Measurements from ENCODE around the gene TMPRSS15.

Gene TMPRSS15

GRCh38 chr21:18382141-18382540 lies 21.4 kb downstream of the TMPRSS15 start:
- TF ChIP-seq CTCF (IDR thresholded peaks at IDR 0.05; ENCODE audit: insufficient read depth, low read depth, low read length, missing control alignments) = no peak
- DNase-seq (ENCODE audit: low read depth) = no peak
- H3K4me3 ChIP-seq (ENCODE audit: low read depth, low read length) = no peak overlapping the region

GRCh38 chr21:18373606-18374005 lies 30.0 kb downstream of the TMPRSS15 start:
- no peak for DNase-seq (ENCODE audit: low read depth)
- no peak for TF ChIP-seq CTCF (IDR thresholded peaks at IDR 0.05; ENCODE audit: insufficient read depth, low read depth, low read length, missing control alignments)
- no peak overlapping the region for H3K4me3 ChIP-seq (ENCODE audit: low read depth, low read length)

- no peak for TF ChIP-seq CTCF (IDR thresholded peaks at IDR 0.05; ENCODE audit: insufficient read depth, low read depth, low read length, missing control alignments)
- DNase-seq (ENCODE audit: low read depth) = no peak
- H3K4me3 ChIP-seq (ENCODE audit: low read depth, low read length) = no peak overlapping the region
These were observed 33.3 kb downstream of the TMPRSS15 start for GRCh38 chr21:18370301-18370700.

- TF ChIP-seq CTCF (IDR thresholded peaks at IDR 0.05; ENCODE audit: insufficient read depth, low read depth, low read length, missing control alignments) = peak; percentile 7
- H3K4me3 ChIP-seq (ENCODE audit: low read depth, low read length) = no peak overlapping the region
- peak; percentile 6 for DNase-seq (ENCODE audit: low read depth)
These were observed 34.5 kb downstream of the TMPRSS15 start for GRCh38 chr21:18369115-18369514.

- no peak for DNase-seq (ENCODE audit: low read depth)
- no peak overlapping the region for H3K4me3 ChIP-seq (ENCODE audit: low read depth, low read length)
- TF ChIP-seq CTCF (IDR thresholded peaks at IDR 0.05; ENCODE audit: insufficient read depth, low read depth, low read length, missing control alignments) = no peak
These were observed 35.4 kb downstream of the TMPRSS15 start for GRCh38 chr21:18368205-18368604.

GRCh38 chr21:18356801-18357200 lies 46.8 kb downstream of the TMPRSS15 start:
- no peak overlapping the region for H3K4me3 ChIP-seq (ENCODE audit: low read depth, low read length)
- DNase-seq (ENCODE audit: low read depth) = no peak
- no peak for TF ChIP-seq CTCF (IDR thresholded peaks at IDR 0.05; ENCODE audit: insufficient read depth, low read depth, low read length, missing control alignments)

- no peak for DNase-seq (ENCODE audit: low read depth)
- TF ChIP-seq CTCF (IDR thresholded peaks at IDR 0.05; ENCODE audit: insufficient read depth, low read depth, low read length, missing control alignments) = no peak
- H3K4me3 ChIP-seq (ENCODE audit: low read depth, low read length) = no peak overlapping the region
These were observed 48.6 kb downstream of the TMPRSS15 start for GRCh38 chr21:18354947-18355346.

Measured in GM12865 (cell line).